Measurements from ENCODE around the gene PYCR2.
"Not testable (repeated sequence)": the region's sequence is repeated elsewhere in the genome, so short reads cannot be mapped to it uniquely, and the experiment has no call there.

PYCR2 gene

GRCh38 chr1:225892307-225892706 lies 31.7 kb downstream of the PYCR2 start:
- DNase-seq (ENCODE audit: low read depth in 1 of 2, low spot score in 1 of 2): no peak

- no peak for DNase-seq (ENCODE audit: low read depth in 1 of 2, low spot score in 1 of 2)
Observed at GRCh38 chr1:225891229-225891972, 32.6 kb downstream of the PYCR2 start.

GRCh38 chr1:225890346-225891228 lies 33.5 kb downstream of the PYCR2 start:
- DNase-seq (ENCODE audit: low read depth in 1 of 2, low spot score in 1 of 2): no peak

DNA sequence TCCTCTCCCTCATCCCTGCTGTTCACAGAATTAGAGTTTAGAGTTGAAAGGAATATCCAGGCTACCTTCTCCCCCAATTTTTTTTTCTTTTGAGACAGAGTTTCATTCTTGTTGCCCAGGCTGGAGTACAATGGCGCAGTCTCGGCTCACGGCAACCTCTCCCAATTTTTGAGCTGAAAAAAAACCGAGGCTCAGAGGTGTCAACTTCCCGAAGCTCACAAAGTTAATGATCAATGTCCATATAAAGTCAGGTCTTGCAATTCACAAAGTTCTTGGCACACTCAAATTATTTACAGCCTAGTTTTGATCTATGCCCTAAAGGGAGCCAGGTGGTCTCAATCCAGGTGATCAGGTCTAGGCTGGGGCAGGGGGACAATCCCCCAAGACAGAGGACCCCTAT lies 34.3 kb downstream of the PYCR2 start:
- no peak for DNase-seq (ENCODE audit: low read depth in 1 of 2, low spot score in 1 of 2)

DNA sequence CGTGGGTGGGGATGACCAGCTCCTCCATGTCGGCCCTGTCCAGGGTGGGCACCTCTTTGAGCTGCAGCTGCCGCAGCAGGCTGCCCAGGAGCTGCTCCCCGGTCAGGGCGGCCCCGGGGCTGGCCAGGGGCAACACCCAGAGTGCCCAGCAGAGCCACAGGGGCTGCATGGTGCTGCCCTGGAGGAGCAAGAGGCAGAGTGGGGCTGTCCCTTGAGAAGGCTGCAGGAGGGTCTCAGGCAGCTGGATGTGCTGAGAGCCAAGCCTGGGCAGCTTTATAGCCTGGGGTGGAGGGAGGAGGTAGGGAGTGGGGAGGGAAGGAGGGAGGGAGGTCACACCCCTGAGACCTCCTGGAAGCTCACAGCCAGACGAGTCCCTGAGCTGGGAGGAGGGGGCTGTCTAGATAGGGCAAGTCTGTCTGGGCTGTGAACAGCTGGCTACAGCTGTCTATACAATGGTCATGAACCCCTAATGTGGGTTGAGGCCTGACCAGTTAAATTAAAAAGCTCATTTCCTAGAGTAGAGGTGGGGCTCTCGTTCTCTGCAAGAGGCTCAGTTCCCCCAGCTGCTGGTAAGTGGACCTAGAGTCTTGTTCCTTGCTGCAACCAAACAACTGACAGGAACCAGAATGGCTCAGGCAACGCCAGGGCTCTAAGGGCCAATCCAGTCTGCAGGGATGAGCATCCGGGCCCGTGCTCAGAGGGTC lies 35.0 kb downstream of the PYCR2 start, which contains the start of gene LEFTY1:
TSS of gene LEFTY1 (minus strand) at position 249 of the 704 bp plus-strand sequence. CDS start at position 169, 80 bp downstream.
- no peak for DNase-seq (ENCODE audit: low read depth in 1 of 2, low spot score in 1 of 2)

DNA sequence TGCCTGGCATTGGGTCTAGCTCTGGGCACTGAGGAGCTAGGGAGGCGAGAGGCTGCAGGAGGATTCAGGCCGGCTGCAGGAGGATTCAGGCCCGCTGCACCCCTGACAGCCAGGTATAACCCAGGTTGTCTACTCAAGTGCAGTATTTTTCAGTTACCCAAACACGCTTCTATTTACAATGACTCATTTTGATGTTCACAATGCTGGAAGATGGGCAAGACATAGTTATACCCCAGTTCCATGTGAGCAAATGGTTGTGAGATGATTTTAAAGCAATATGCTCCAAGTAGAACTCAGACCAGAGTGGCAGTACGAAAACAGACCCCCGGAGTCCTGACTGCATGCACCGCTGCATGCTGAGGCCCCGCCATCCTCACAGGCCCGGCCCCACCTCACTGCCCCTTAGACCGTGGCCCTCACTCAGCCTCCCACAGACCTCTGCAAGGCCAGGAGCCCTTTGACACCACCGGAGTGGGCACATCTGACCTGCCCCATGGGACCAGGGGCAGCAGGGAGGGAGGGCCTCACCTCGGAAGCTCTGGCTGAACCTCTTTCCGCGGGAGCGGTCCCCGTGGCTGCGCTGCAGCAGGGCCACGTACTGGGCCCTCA lies 35.7 kb downstream of the PYCR2 start:
- DNase-seq (ENCODE audit: low read depth in 1 of 2, low spot score in 1 of 2): no peak

DNA sequence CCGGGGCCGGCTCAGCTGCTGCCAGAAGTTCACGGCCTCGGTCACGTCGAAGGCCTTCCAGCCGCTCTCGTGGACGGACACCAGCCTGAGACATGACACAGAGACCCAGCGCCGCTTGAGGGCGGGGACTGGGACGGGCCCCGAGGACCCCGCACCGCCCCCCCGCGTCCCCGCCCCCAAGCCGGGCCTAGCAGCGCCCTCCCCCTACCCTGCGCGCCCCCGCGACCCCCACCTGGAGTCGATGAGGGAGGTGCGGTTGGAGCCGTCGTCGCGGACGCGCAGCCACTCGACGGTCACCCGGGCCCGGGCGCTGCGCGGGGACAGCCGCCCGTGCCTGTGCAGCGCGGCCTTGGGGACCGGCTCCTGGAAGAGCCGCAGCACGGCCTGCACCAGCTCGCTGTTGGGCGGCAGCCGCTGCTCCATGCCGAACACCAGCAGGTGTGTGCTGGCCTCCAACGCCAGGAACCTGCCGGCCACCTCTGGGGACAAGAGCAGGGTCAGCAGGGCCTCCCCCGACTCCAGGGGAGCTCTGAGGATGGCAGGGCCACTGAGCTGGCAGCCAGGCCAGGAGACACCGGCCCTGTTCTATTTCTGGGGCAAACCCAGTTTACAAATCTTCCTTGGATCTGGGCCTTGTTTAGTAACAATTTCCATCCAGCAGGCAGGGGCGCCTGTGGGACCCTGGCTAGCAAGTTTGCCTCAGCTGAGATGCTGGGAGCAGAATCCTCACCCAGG lies 36.3 kb downstream of the PYCR2 start:
- not testable (repeated sequence) for DNase-seq (ENCODE audit: low read depth in 1 of 2, low spot score in 1 of 2)

- no peak for DNase-seq (ENCODE audit: low read depth in 1 of 2, low spot score in 1 of 2)
Observed at GRCh38 chr1:225887030-225887314, 37.1 kb downstream of the PYCR2 start.

DNA sequence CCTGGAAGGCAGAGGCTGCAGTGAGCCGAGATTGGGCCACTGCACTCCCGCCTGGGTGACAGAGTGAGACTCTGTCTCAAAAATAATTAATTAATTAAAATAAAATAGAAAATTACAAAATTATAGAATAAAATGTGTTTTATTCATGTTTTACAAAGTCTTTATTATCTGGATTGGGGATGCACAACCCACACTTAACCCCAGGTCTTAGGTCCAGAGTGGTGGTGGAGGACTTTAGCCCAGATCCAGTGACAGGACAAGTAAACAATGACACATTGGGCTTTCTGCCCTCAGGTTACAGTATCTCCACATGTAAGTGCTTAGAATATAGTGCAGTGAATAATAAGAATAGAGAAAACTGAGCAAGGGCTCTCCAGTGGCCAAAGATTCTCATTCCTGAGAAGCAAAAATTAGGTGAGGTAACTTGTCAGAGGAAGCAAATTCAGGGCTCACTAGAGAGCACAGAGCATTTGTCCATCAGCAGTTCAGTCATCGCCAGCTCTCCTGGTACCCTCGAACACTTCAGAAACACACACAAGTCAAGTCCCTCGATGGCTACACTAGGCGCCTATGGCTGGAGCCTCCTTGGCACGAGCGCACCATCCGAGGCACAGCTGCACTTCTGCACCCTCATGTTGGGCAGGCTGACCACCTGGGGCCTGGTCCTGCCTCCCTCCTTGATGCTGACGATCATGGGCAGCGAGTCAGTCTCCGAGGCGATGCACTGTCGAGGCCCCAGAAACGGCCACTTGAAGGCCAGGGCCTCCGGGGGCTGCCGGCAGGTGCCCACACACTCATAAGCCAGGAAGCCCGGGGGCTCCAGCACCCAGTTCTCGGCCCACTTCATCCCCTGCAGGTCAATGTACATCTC lies 37.7 kb downstream of the PYCR2 start:
- DNase-seq (ENCODE audit: low read depth in 1 of 2, low spot score in 1 of 2): no peak

GRCh38 chr1:225885336-225885735 lies 38.7 kb downstream of the PYCR2 start:
- no peak for DNase-seq (ENCODE audit: low read depth in 1 of 2, low spot score in 1 of 2)

GRCh38 chr1:225883616-225884265 lies 40.3 kb downstream of the PYCR2 start:
- no peak for DNase-seq (ENCODE audit: low read depth in 1 of 2, low spot score in 1 of 2)

- peak in 1 of 2 donors; percentile 11 for DNase-seq (ENCODE audit: low read depth in 1 of 2, low spot score in 1 of 2)
Observed at GRCh38 chr1:225882694-225883615, 41.1 kb downstream of the PYCR2 start.

DNA sequence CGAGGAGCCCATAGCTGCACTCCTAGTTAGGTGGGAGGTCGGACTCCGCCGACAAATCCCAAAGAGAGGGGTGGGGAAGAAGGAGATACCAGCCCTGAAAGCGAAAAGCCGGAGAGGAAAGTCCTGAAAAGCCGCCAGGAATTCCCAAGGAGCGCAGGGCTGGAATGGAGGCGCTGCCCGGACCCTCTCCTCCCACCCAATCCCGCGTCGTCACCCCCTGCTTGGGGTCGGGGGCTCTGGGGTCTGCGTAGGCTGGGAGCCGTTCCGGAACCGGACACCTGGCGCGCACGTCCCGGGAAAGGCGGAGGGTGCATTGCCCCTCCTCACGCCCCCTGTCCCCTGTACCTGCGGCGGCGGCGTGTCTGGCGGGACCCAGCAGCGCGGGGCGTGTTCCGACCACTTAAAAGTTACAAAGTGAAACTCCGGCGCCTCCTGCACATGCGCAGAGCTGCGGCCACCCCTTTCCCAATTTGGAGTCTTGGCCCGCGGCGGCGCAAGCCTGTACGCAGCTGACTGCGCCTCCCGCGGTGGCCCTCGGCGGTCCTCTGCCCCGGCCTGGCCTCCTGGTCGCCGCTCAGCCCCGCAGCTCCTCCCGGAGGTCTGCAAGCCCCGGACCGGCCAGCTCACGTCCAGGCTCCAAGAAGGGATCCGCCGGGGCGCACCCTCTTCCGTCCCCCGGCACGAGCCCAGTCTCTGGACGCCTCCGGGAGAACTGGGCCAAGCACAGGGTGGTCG lies 41.9 kb downstream of the PYCR2 start, which contains the start of gene TMEM63A:
TSS of gene TMEM63A (minus strand) at position 422 of the 735 bp plus-strand sequence. CDS start 4,800 bp downstream, outside the sequence.
- DNase-seq (ENCODE audit: low read depth in 1 of 2, low spot score in 1 of 2): peak; percentile 71 to 73

DNA sequence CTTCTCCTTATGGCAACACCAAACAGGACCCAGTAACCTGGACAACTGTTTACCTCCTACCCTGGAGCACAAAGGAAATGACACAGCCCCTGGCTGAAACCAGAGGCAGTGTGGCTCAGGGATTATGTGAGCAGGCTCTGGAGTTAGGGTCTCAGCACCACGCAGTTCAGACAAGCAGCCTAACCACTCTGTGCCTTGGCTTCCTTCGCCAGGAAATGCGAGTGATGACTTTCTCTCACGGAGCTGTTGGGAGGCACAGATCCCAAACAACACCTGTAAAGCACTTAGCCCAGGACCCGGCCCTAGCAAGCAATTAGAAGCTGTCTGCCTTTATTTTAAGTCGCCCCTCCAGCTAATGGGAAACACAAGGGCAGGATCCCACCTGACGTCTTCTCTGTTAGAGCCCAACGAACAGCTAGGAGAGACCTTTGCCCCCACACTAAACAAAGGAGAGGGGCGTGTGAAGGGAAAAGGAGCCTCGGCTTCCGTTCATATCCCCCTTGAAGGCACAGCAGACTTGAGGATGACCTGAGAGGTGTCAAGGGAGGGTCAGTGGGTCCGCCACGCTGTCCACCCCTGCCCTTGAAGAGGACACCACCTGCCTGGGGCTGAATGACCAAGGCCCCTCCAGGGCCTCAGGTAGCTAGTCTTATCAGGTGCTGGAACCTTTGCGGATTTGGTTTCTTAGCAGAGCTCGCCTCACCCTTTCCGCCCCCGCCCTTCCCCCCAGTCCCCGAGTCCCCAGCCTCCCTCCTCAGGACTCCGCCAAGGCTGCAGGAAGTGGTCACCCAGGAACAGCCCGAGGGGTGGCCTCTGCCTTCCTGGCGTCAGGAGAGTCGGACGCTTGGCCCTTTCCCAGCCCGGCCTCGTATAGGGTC lies 42.7 kb downstream of the PYCR2 start:
- DNase-seq (ENCODE audit: low read depth in 1 of 2, low spot score in 1 of 2): peak in 1 of 2 donors; percentile 12

GRCh38 chr1:225880636-225881035 lies 43.4 kb downstream of the PYCR2 start:
- DNase-seq (ENCODE audit: low read depth in 1 of 2, low spot score in 1 of 2): no peak

DNA sequence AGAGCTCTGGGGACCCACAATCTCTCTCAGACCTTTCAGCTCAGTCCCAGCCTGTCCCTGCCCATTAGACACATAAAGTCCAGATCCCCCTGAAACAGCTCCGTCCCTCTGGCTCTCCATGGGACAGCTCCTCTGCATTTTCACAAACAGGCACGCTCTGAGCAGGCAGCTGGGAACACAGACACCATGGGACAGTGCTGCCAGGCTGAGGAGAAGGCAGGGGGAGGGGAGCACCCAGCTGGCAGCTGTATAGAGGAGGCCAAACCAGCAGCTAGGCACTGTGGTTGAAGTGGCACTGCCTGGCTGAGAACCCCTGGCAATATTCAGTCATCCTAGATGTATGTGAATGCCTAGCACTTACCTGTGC lies 43.8 kb downstream of the PYCR2 start:
- DNase-seq (ENCODE audit: low read depth in 1 of 2, low spot score in 1 of 2): no peak

Measured in activated CD4-positive, alpha-beta T cell treated with anti-CD3 and anti-CD28 coated beads, Interleukin-2, amount 50 U/mL, for 24 hours (primary cell).